ENCODE results near the gene MIF4GD.

MIF4GD gene

GRCh38 chr17:75231071-75231470 lies 40.0 kb downstream of the MIF4GD start:
- DNase-seq = no peak

DNA sequence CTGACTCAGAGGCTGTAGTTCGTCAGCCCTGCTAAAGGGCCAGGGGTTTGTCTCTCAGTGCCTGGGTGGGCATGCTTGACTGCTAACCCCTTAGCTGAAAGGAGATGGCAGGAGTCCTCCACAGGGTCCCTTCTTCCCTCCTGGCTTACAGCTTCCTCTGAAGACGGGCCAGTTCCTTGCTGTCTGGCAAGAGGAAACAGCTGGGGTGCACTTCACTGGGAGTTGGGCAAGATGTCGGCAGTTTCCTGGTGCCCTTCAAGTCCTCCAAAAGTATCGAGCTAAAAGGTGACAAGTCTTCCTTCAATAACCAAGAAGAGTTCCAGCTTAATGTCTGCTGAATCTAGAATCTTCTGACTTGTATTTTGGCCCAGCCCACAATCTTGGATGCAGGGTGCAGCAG lies 42.2 kb downstream of the MIF4GD start:
- DNase-seq = no peak

DNA sequence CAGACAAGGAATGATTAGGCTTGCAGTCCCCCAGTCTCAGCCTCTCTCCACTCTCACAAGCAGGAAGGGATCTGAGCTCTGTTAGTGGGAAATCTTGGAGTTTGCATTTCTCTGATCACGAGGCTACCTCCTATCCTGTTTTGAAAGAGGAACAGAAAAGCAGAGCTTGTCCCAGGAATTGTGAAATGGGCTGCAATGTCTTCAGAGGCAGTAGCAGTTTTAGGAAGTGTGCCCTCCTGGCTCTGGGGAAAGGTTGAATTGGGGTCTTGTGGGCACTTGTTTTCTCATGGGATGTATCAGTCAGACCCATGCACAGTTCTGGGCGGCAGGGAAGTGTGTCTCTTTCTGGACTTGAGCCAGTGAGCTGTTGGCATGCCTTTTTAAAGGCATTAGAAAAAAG lies 42.7 kb downstream of the MIF4GD start:
- no peak for DNase-seq

DNA sequence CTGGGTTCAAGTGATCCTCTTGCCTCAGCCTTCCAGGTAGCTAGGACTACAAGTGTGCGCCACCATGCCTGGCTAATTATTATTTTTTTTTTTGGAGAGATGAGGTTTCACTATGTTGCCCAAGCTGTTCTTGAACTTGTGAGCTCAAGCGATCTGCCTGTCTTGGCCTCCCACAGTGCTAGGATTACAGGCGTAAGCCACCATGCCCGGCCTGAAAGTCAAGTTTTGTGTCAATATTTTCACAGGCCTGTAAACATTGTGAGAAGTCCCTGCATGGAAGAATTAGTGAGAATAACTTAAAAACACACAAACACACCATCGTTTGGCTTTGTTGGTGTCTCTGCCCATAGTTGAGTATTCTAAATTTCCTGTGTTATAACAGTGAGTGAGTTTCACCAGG lies 43.3 kb downstream of the MIF4GD start:
- no peak for DNase-seq

- no peak for DNase-seq
These were observed 46.0 kb downstream of the MIF4GD start for GRCh38 chr17:75225016-75225415.

- DNase-seq = no peak
These were observed 51.2 kb downstream of the MIF4GD start for GRCh38 chr17:75219815-75220214.

DNA sequence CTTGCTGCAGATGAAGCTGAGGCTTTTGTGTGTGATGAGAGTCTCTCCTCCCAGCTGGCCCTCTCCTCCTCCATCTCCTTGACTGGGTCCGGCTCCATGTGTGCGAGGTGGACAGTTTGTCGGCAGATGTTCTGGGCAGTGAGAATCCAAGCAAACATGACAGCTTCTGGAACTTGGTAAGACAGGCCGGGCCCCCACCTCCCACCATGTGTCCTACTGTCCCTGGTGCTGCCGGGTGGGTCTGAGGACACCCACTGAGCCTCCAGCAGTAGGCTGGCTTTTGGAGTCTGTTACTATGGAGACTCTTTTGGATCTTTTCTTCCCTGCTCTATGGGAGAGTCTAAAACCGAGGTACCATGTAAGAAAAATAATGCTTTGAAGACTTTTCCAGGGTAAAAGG lies 52.9 kb downstream of the MIF4GD start:
- no peak for DNase-seq
